H1 (cell line): ENCODE data around the gene NUSAP1. TPM values are rescaled to one million over a fixed set of nuclear protein-coding genes. Genes with fewer than 3 reads are reported as not detected.

Experiments used
- CTCF ChIA-PET: fragments of 300-600 bp; sonication (Branson Sonifier 250); formaldehyde crosslinking; loops from one replicate; lab custom pipeline; 2021; ENCODE audit not compliant: partially characterized antibody; lab: Charles Lee
- POLR2A ChIA-PET: fragments of 300-600 bp; sonication (Branson Sonifier 250); formaldehyde crosslinking; loops from one replicate; lab custom pipeline; 2021; ENCODE audit warnings: inconsistent platforms; ENCODE audit not compliant: partially characterized antibody; lab: Charles Lee
- DNase-seq, 2 experiments: peaks; one replicate each; pipeline versions ENCODE4 v3.0.0 to v3.0.0-alpha.2; 2010 to 2022; ENCODE audit warnings: low spot score in 2 of 2, low read depth in 1 of 2, mixed read lengths in 1 of 2
- FAIRE-seq: peaks from 2 replicates; lab custom pipeline; 2011; peaks lifted over from hg19 to GRCh38; lab: Jason Lieb, UNC
- H2AFZ ChIP-seq: 2 replicates; pipeline ENCODE4 v1.8.1; 2012; ENCODE audit warnings: low read length, inconsistent platforms
- H2AK5ac ChIP-seq: 2 replicates; pipeline ENCODE4 v1.6.1; 2013; ENCODE audit warnings: low read depth, low read length
- H2BK120ac ChIP-seq: replicated peaks from 2 replicates; pipeline ENCODE3; 2013; ENCODE audit warnings: low read depth, low read length, inconsistent platforms
- H2BK12ac ChIP-seq: 2 replicates; pipeline ENCODE4 v1.6.1; 2013; ENCODE audit warnings: low read depth, low read length
- H2BK15ac ChIP-seq: 2 replicates; pipeline ENCODE4 v1.6.1; 2013; ENCODE audit warnings: low read length
- H2BK20ac ChIP-seq: 2 replicates; pipeline ENCODE4 v1.6.1; 2013; ENCODE audit warnings: low read length
- H2BK5ac ChIP-seq: 2 replicates; pipeline ENCODE4 v1.6.1; 2013; ENCODE audit warnings: low read depth, low read length
- H3K14ac ChIP-seq: 2 replicates; pipeline ENCODE4 v1.6.1; 2013; ENCODE audit warnings: inconsistent platforms; ENCODE audit not compliant: insufficient read length
- H3K18ac ChIP-seq: 2 replicates; pipeline ENCODE4 v1.6.1; 2013; ENCODE audit warnings: low read length; ENCODE audit errors: extremely low read depth
- H3K23ac ChIP-seq: 2 replicates; pipeline ENCODE4 v1.6.1; 2013; ENCODE audit warnings: inconsistent platforms; ENCODE audit not compliant: insufficient read length
- H3K23me2 ChIP-seq: 2 replicates; pipeline ENCODE4 v1.6.1; 2013; ENCODE audit warnings: low read depth, low read length
- H3K27ac ChIP-seq: 2 replicates; pipeline ENCODE4 v1.6.1; 2011; ENCODE audit warnings: low read depth, low read length, inconsistent platforms
- H3K27me3 ChIP-seq, 4 experiments: replicated peaks in 1 of 4; 1 replicate in 1 of 4; 2 replicates in 3 of 4; pipeline versions ENCODE4 v1.6.1 to v1.8.1; 2011 to 2013; ENCODE audit warnings: low read length in 3 of 4, mild to moderate bottlenecking in 3 of 4, inconsistent platforms in 2 of 4, mixed read lengths in 2 of 4, moderate library complexity in 1 of 4; ENCODE audit not compliant: control insufficient read depth in 3 of 4, insufficient read depth in 3 of 4; ENCODE audit errors: extremely low read depth in 1 of 4
- H3K36me3 ChIP-seq, 4 experiments: 2 replicates each; pipeline versions ENCODE4 v1.6.1 to v1.8.1; 2011 to 2013; ENCODE audit warnings: mild to moderate bottlenecking in 4 of 4, low read length in 3 of 4, moderate library complexity in 2 of 4, control low read depth in 1 of 4, inconsistent platforms in 1 of 4; ENCODE audit not compliant: insufficient read depth in 4 of 4, control insufficient read depth in 2 of 4
- H3K4ac ChIP-seq: replicated peaks from 2 replicates; pipeline ENCODE3; 2013; ENCODE audit warnings: low read length, low read depth, mixed read lengths, inconsistent platforms; ENCODE audit not compliant: insufficient read length
- H3K4me1 ChIP-seq, 4 experiments: replicated peaks in 1 of 4; 1 replicate in 1 of 4; 2 replicates in 3 of 4; pipeline versions ENCODE4 v1.6.1 to v1.8.1; 2011 to 2013; ENCODE audit warnings: low read length in 3 of 4, inconsistent platforms in 2 of 4, mixed read lengths in 1 of 4; ENCODE audit not compliant: insufficient read depth in 4 of 4, control insufficient read depth in 3 of 4
- H3K4me2 ChIP-seq, 2 experiments: 2 replicates each; pipeline versions ENCODE4 v1.6.1 to v1.8.1; 2011 to 2013; ENCODE audit warnings: low read depth in 2 of 2, low read length in 2 of 2, control low read depth in 1 of 2, inconsistent platforms in 1 of 2, mild to moderate bottlenecking in 1 of 2; ENCODE audit not compliant: insufficient read depth in 1 of 2
- H3K4me3 ChIP-seq, 4 experiments: fragments of 200-600, 300-600 bp in 1 of 4; sonication (generic), shearing (Covaris generic), sonication (Bioruptor Twin) in 1 of 4; 2 replicates each; pipeline versions ENCODE4 v1.5.1 to v1.8.1; 2011 to 2016; ENCODE audit warnings: low read length in 4 of 4, low read depth in 3 of 4, control low read depth in 2 of 4, inconsistent platforms in 2 of 4, mild to moderate bottlenecking in 2 of 4, mixed read lengths in 1 of 4, moderate library complexity in 1 of 4; ENCODE audit not compliant: insufficient read depth in 2 of 4; ENCODE audit errors: extremely low read depth in 1 of 4
- H3K56ac ChIP-seq: replicated peaks from 2 replicates; pipeline ENCODE3; 2013; ENCODE audit warnings: low read depth, mild to moderate bottlenecking, mixed read lengths, low read length, inconsistent platforms; ENCODE audit not compliant: insufficient read length
- H3K79me1 ChIP-seq: 2 replicates; pipeline ENCODE4 v1.6.1; 2013; ENCODE audit warnings: low read depth, low read length, control low read depth
- H3K79me2 ChIP-seq, 2 experiments: 2 replicates each; pipeline versions ENCODE4 v1.6.1 to v1.8.1; 2012 to 2013; ENCODE audit warnings: low read length in 2 of 2, mild to moderate bottlenecking in 2 of 2, inconsistent platforms in 1 of 2; ENCODE audit not compliant: insufficient read depth in 2 of 2, control insufficient read depth in 1 of 2
- H3K9ac ChIP-seq, 4 experiments: replicated peaks in 1 of 4; 1 replicate in 1 of 4; 2 replicates in 3 of 4; pipeline versions ENCODE4 v1.6.1 to v1.8.1; 2011 to 2013; ENCODE audit warnings: low read depth in 3 of 4, low read length in 3 of 4, control low read depth in 2 of 4, mild to moderate bottlenecking in 2 of 4, moderate library complexity in 2 of 4, inconsistent platforms in 1 of 4; ENCODE audit errors: extremely low read depth in 1 of 4
- H3K9me3 ChIP-seq, 2 experiments: 2 replicates each; pipeline versions ENCODE4 v1.6.1 to v1.8.1; 2012 to 2013; ENCODE audit warnings: mild to moderate bottlenecking in 2 of 2, moderate library complexity in 2 of 2, control low read depth in 1 of 2, inconsistent platforms in 1 of 2, low read depth in 1 of 2, low read length in 1 of 2, mixed read lengths in 1 of 2; ENCODE audit not compliant: insufficient read depth in 2 of 2
- H4K20me1 ChIP-seq, 2 experiments: replicated peaks in 1 of 2; 2 replicates each; pipeline versions ENCODE3 to v1.8.1; 2011 to 2013; ENCODE audit warnings: inconsistent platforms in 2 of 2, low read length in 2 of 2, mild to moderate bottlenecking in 1 of 2; ENCODE audit not compliant: insufficient read depth in 2 of 2, control insufficient read depth in 1 of 2
- H4K5ac ChIP-seq: 2 replicates; pipeline ENCODE4 v1.6.1; 2013; ENCODE audit warnings: low read length, low read depth, mixed read lengths, inconsistent platforms; ENCODE audit not compliant: insufficient read length
- H4K8ac ChIP-seq: 2 replicates; pipeline ENCODE4 v1.8.0; 2013; ENCODE audit warnings: mild to moderate bottlenecking, moderate library complexity, low read length, inconsistent platforms; ENCODE audit not compliant: insufficient read depth; ENCODE audit errors: extremely low read depth
- H4K91ac ChIP-seq: replicated peaks from 2 replicates; pipeline ENCODE3; 2013; ENCODE audit warnings: low read length, mixed read lengths, inconsistent platforms; ENCODE audit not compliant: insufficient read length
- CEBPB ChIP-seq: IDR thresholded peaks from 2 replicates; pipeline ENCODE4 v1.6.1; 2012; ENCODE audit warnings: low read depth, low read length
- GTF2F1 ChIP-seq: IDR thresholded peaks from 2 replicates; pipeline ENCODE4 v1.6.1; 2012; ENCODE audit warnings: low read depth, low read length, improper control_type of control experiment, borderline replicate concordance
- HDAC6 ChIP-seq: IDR thresholded peaks from one replicate; pipeline ENCODE4 v1.7.1; 2012; ENCODE audit warnings: low read depth, mild to moderate bottlenecking, inconsistent platforms, low read length, moderate library complexity
- JUND ChIP-seq: IDR thresholded peaks from 2 replicates; pipeline ENCODE4 v1.6.1; 2011; ENCODE audit warnings: mild to moderate bottlenecking, improper control_type of control experiment, low read length
- KDM5A ChIP-seq: fragments of 200-600 bp; IDR thresholded peaks from 2 replicates; pipeline ENCODE4 v1.7.1; 2012; ENCODE audit warnings: mild to moderate bottlenecking, low read length, inconsistent platforms, mixed read lengths
- NANOG ChIP-seq: IDR thresholded peaks from 2 replicates; pipeline ENCODE4 v1.6.1; 2011; ENCODE audit warnings: low read length, low read depth, mild to moderate bottlenecking, inconsistent platforms; ENCODE audit not compliant: insufficient read depth, poor library complexity, severe bottlenecking
- SIX5 ChIP-seq: IDR thresholded peaks from 2 replicates; pipeline ENCODE4 v1.6.1; 2011; ENCODE audit warnings: mild to moderate bottlenecking, low read depth, low read length
- TCF12 ChIP-seq: IDR thresholded peaks from 2 replicates; pipeline ENCODE4 v1.6.1; 2011; ENCODE audit warnings: low read depth, mild to moderate bottlenecking, low read length
- ZNF274 ChIP-seq: IDR thresholded peaks from 2 replicates; pipeline ENCODE4 v1.7.0; 2012; ENCODE audit warnings: low read length, borderline replicate concordance; ENCODE audit errors: extremely low read depth
- WGBS, 2 experiments: shearing (Covaris generic) in 1 of 2; methylation state at CpG; one replicate each; pipeline versions ENCODE4 v1.1.6 to v1.1.7; 2013 to 2015; ENCODE audit warnings: low lambda C conversion rate in 2 of 2, mixed read lengths in 2 of 2, inconsistent platforms in 1 of 2, low coverage in 1 of 2, missing lambda C conversion rate in 1 of 2; ENCODE audit not compliant: insufficient replicate concordance in 2 of 2, insufficient coverage in 1 of 2, insufficient read length in 1 of 2; ENCODE audit errors: extremely low coverage in 1 of 2, missing lambda C conversion rate in 1 of 2; 5-methylcytosine and 5-hydroxymethylcytosine counted together
- polyA plus RNA-seq, 7 experiments: library from polyadenylated mRNA; depleted of rRNA in 3 of 7; stranded (reverse) in 5 of 7; unstranded in 2 of 7; fragments of >200 nt in 5 of 7; fragments of 200-250 nt in 2 of 7; gene quantifications; 1 replicate in 5 of 7; 2 replicates in 1 of 7; 4 replicates in 1 of 7; pipeline versions ENCODE4 v1.2.1 to v1.2.3, GENCODE V29; 2011 to 2013; ENCODE audit warnings: missing spikeins in 2 of 7, mixed read lengths in 2 of 7
- total RNA-seq: library from RNA; stranded (reverse); fragmentation: NEBNext Ultra II Directional; extraction: Animal tissue kit (Norgen Biotek cat#: 25700); gene quantifications from 2 replicates; pipeline ENCODE4 v1.2.1, GENCODE V29; 2021
- TF ChIP-seq, protein P1 (sequence below), 3 experiments: IDR thresholded peaks; 1 replicate in 2 of 3; 2 replicates in 1 of 3; pipeline versions ENCODE4 v1.5.1 to v1.6.1; 2011; ENCODE audit warnings: low read length in 3 of 3, mild to moderate bottlenecking in 3 of 3, inconsistent platforms in 2 of 3, low read depth in 1 of 3, moderate library complexity in 1 of 3; ENCODE audit not compliant: insufficient read depth in 1 of 3; ENCODE audit errors: control extremely low read depth in 1 of 3

Gene NUSAP1
- total and polyA plus RNA-seq, 2 of the 8 experiments (the other 6 are each of a cell fraction or from before 2014, with no cell fraction given) = 60.8 to 144 TPM

GRCh38 chr15:41309226-41309905 is 23.3 kb upstream of the NUSAP1 start:
- Histone ChIP-seq H2BK5ac (no peak overlapping the region), H3K79me2 (no peaks in the 10 kb centered on the region), H2BK12ac (no peak overlapping the region), H3K4me3 (no peak overlapping the region), H3K23ac (no peak overlapping the region), H4K8ac (no peak overlapping the region), H3K27me3 (no peaks in the 10 kb centered on the region), H4K5ac (no peak overlapping the region), H3K27ac (no peak overlapping the region), H3K23me2 (no peaks in the 10 kb centered on the region), H2AK5ac (no peak overlapping the region), H2AFZ (no peak overlapping the region), H3K18ac (no peak overlapping the region), H3K4me2 (no peak overlapping the region), H2BK120ac (no peak overlapping the region), H2BK15ac (no peak overlapping the region), H3K79me1 (no peaks in the 10 kb centered on the region), H3K14ac (no peak overlapping the region), H2BK20ac (no peak overlapping the region), H3K9ac (no peak overlapping the region), H3K36me3 (peaks cover 0 to 30% (median 5%) of the 10 kb centered on the region in 4 experiments; a peak in 5 of 8 replicates), H4K91ac (no peak overlapping the region), H3K4me1 (no peaks in the 10 kb centered on the region), H3K9me3 (no peaks in the 10 kb centered on the region), H3K4ac (no peak overlapping the region), H4K20me1 (no peaks in the 10 kb centered on the region), H3K56ac (no peak overlapping the region)
- POLR2A ChIA-PET = interaction anchor here (1.4 to 2.2 kb wide), 3 partner anchors 9 to 42 kb away, joined by 3 to 14 read pairs (median 5); no protein-coding TSS in a partner anchor
- FAIRE-seq (no peak), DNase-seq (no peak)
- CTCF ChIA-PET = no interaction called here
- 89% methylated on average over 2 of the region's 2 CpGs; no CpG with 5 or more reads in 1 of the 2 experiments for WGBS, 2 experiments
- TF ChIP-seq NANOG = no peak
- no peak for TF ChIP-seq JUND
- no peak for TF ChIP-seq SIX5
- no peak for TF ChIP-seq HDAC6
- TF ChIP-seq ZNF274 = no peak
- TF ChIP-seq KDM5A = no peak
- TF ChIP-seq, protein P1, sequence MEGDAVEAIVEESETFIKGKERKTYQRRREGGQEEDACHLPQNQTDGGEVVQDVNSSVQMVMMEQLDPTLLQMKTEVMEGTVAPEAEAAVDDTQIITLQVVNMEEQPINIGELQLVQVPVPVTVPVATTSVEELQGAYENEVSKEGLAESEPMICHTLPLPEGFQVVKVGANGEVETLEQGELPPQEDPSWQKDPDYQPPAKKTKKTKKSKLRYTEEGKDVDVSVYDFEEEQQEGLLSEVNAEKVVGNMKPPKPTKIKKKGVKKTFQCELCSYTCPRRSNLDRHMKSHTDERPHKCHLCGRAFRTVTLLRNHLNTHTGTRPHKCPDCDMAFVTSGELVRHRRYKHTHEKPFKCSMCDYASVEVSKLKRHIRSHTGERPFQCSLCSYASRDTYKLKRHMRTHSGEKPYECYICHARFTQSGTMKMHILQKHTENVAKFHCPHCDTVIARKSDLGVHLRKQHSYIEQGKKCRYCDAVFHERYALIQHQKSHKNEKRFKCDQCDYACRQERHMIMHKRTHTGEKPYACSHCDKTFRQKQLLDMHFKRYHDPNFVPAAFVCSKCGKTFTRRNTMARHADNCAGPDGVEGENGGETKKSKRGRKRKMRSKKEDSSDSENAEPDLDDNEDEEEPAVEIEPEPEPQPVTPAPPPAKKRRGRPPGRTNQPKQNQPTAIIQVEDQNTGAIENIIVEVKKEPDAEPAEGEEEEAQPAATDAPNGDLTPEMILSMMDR (IDR thresholded peaks at IDR 0.05; ENCODE audit: control extremely low read depth in 1 of 3, insufficient read depth in 1 of 3, low read depth in 1 of 3, low read length in 3 of 3) = no peak
- TF ChIP-seq CEBPB = no peak
- TF ChIP-seq GTF2F1 = no peak
- no peak for TF ChIP-seq TCF12
